ENCODE measurements around the gene PI3. TPM values are rescaled to one million over a fixed set of nuclear protein-coding genes. Genes with fewer than 3 reads are reported as not detected.

PI3 gene
- total and polyA plus RNA-seq, 4 donors: not detected

DNA sequence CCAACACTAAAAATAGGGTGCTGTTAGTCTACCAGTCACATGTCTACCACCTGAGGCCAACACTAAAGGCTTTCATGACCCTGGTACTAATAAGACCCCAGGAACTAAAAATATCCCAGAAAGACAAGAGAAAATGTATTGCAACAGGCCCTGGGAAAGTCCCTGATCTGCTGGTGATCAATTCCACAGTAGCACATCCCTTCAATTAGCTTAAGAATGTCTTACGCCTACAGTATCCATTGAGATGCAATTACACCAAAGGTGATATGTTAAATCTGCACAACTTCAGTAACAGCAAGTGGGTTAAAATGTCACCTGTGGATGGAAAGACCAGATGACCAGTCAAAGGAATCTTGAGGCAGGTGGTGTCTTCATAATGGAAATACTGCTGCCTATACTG is 35.2 kb downstream of the PI3 start:
- 97% methylated on average over 1 of the region's 1 CpG for WGBS
- H3K36me3 ChIP-seq (ENCODE audit: control insufficient read depth in 4 of 4, insufficient read depth in 3 of 4, low read depth in 1 of 4, low read length in 3 of 4): no peaks in the 10 kb centered on the region

DNA sequence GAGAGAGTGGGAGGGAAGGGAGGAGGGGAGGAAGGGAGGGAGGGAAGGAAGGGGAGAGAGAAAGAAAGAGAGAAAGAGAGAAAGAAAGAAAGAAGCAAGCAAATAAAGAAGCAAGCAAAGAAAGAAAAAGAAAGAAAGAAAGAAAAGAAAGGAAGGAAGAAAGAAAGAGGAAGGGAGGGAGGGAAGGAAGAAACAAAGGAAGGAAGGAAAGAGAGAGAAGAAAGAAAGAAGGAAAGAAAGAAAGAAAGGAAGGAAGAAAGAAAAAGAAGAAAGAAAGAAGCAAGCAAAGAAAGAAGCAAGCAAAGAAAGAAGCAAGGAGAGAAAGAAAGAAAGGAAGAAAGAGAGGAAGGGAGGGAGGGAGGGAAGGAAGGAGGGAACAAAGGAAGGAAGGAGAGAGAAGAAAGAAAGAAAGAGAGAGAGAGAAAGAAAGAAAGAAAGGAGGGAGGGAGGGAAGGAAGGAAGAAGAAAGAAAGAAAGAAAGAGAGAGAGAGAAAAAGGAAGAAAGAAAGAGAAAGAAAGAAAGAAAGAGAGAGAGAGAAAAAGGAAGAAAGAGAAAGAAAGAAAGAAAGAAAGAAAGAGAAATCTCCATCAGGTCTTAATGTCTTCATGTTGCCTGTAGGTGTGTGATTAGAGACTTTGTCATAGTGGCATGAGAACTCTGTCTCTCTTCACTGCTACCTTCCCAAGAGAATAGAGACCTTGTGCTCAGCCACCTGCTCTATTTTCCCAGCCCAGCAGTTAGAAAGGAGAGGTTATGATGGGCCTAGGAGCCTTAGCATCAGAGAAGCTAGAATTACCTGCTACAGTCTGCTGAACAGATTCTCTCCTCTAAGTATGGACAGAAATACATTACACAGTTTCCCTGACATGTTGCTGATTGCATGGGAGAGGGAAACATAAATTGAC is 37.1 kb downstream of the PI3 start:
- no peaks in the 10 kb centered on the region for H3K4me1 ChIP-seq (ENCODE audit: control insufficient read depth in 4 of 4, insufficient read depth in 4 of 4, low read length in 3 of 4)
- no peaks in the 10 kb centered on the region for H3K27me3 ChIP-seq (ENCODE audit: control insufficient read depth in 4 of 4, insufficient read depth in 4 of 4, low read length in 3 of 4)
- no peak overlapping the region for H3K27ac ChIP-seq (ENCODE audit: low read depth in 1 of 2, low read length in 2 of 2)
- no peak for DNase-seq (ENCODE audit: low spot score)
- no peaks in the 10 kb centered on the region for H3K9me3 ChIP-seq (ENCODE audit: control insufficient read depth in 4 of 4, low read length in 3 of 4)
- TF ChIP-seq JUND (IDR thresholded peaks at IDR 0.05): no peak
- TF ChIP-seq YY1 (IDR thresholded peaks at IDR 0.05): no peak
- no peak for TF ChIP-seq GABPA (IDR thresholded peaks at IDR 0.05 in 1 of 2, conservative IDR thresholded peaks at IDR 0.05 in 1 of 2)
- TF ChIP-seq FOXA1 (IDR thresholded peaks at IDR 0.05): no peak
- TF ChIP-seq RAD21 (IDR thresholded peaks at IDR 0.05): no peak
- no peak for TF ChIP-seq HNF4A (conservative IDR thresholded peaks at IDR 0.05)
- TF ChIP-seq HNF4G (IDR thresholded peaks at IDR 0.05): no peak
- no peaks in the 10 kb centered on the region for H3K36me3 ChIP-seq (ENCODE audit: control insufficient read depth in 4 of 4, insufficient read depth in 3 of 4, low read depth in 1 of 4, low read length in 3 of 4)
- H3K9ac ChIP-seq (ENCODE audit: low read depth in 1 of 2, low read length in 2 of 2): no peak overlapping the region
- H3K4me3 ChIP-seq (ENCODE audit: low read depth in 1 of 3, low read length in 3 of 3): no peak overlapping the region

More for the DNA sequence above, 35.2 kb downstream of the PI3 start:
- H3K9ac ChIP-seq (ENCODE audit: low read depth in 1 of 2, low read length in 2 of 2): no peak overlapping the region
- no peak for DNase-seq (ENCODE audit: low spot score)
- H3K4me3 ChIP-seq (ENCODE audit: low read depth in 1 of 3, low read length in 3 of 3): no peak overlapping the region
- peaks cover 0 to 3% (median 0%) of the 10 kb centered on the region in 4 donors for H3K27me3 ChIP-seq (ENCODE audit: control insufficient read depth in 4 of 4, insufficient read depth in 4 of 4, low read length in 3 of 4)
- no peak for TF ChIP-seq HNF4G (IDR thresholded peaks at IDR 0.05)
- TF ChIP-seq ZBTB33 (IDR thresholded peaks at IDR 0.05): no peak
- TF ChIP-seq GABPA (IDR thresholded peaks at IDR 0.05 in 1 of 2, conservative IDR thresholded peaks at IDR 0.05 in 1 of 2): no peak
- no peak for TF ChIP-seq NR2F2 (IDR thresholded peaks at IDR 0.05)
- no peak for TF ChIP-seq YY1 (IDR thresholded peaks at IDR 0.05)
- TF ChIP-seq, protein P1, sequence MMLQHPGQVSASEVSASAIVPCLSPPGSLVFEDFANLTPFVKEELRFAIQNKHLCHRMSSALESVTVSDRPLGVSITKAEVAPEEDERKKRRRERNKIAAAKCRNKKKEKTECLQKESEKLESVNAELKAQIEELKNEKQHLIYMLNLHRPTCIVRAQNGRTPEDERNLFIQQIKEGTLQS (IDR thresholded peaks at IDR 0.05): no peak
- TF ChIP-seq, protein P2, sequence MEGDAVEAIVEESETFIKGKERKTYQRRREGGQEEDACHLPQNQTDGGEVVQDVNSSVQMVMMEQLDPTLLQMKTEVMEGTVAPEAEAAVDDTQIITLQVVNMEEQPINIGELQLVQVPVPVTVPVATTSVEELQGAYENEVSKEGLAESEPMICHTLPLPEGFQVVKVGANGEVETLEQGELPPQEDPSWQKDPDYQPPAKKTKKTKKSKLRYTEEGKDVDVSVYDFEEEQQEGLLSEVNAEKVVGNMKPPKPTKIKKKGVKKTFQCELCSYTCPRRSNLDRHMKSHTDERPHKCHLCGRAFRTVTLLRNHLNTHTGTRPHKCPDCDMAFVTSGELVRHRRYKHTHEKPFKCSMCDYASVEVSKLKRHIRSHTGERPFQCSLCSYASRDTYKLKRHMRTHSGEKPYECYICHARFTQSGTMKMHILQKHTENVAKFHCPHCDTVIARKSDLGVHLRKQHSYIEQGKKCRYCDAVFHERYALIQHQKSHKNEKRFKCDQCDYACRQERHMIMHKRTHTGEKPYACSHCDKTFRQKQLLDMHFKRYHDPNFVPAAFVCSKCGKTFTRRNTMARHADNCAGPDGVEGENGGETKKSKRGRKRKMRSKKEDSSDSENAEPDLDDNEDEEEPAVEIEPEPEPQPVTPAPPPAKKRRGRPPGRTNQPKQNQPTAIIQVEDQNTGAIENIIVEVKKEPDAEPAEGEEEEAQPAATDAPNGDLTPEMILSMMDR (IDR thresholded peaks at IDR 0.05; ENCODE audit: low read depth, low read length, missing input control): no peak
- TF ChIP-seq FOXA2 (IDR thresholded peaks at IDR 0.05): no peak
- no peaks in the 10 kb centered on the region for H3K4me1 ChIP-seq (ENCODE audit: control insufficient read depth in 4 of 4, insufficient read depth in 4 of 4, low read length in 3 of 4)
- no peak overlapping the region for H3K27ac ChIP-seq (ENCODE audit: low read depth in 1 of 2, low read length in 2 of 2)
- no peaks in the 10 kb centered on the region for H3K9me3 ChIP-seq (ENCODE audit: control insufficient read depth in 4 of 4, low read length in 3 of 4)

DNA sequence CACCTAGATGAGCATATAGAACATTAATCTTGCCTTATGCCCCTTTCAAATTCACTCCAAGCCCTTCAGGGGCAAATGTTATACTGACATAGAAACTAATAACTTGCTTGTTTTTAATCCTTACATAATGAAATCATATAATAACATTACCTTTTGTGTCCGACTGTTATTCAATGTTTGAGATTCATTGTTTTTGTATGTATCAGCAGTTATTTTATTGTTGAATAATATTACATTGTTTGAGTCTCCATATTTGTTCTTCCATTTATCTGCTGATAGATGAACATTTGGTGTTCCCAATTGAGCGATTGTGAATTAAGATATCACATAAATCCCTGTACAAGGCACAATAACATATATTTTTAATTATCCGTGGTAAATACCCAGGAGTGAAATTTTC is 38.1 kb downstream of the PI3 start:
- no peaks in the 10 kb centered on the region for H3K9me3 ChIP-seq (ENCODE audit: control insufficient read depth in 4 of 4, low read length in 3 of 4)
- H3K36me3 ChIP-seq (ENCODE audit: control insufficient read depth in 4 of 4, insufficient read depth in 3 of 4, low read depth in 1 of 4, low read length in 3 of 4): no peaks in the 10 kb centered on the region
- no peak for DNase-seq (ENCODE audit: low spot score)
- TF ChIP-seq REST (IDR thresholded peaks at IDR 0.05): no peak
- no peak for TF ChIP-seq RXRA (IDR thresholded peaks at IDR 0.05)
- TF ChIP-seq, protein P1 (IDR thresholded peaks at IDR 0.05): no peak
- no peak for TF ChIP-seq GABPA (IDR thresholded peaks at IDR 0.05 in 1 of 2, conservative IDR thresholded peaks at IDR 0.05 in 1 of 2)
- no peak for TF ChIP-seq FOXA2 (IDR thresholded peaks at IDR 0.05)
- TF ChIP-seq EGR1 (IDR thresholded peaks at IDR 0.05; ENCODE audit: low read depth in 2 of 2): no peak
- H3K9ac ChIP-seq (ENCODE audit: low read depth in 1 of 2, low read length in 2 of 2): no peak overlapping the region
- H3K27me3 ChIP-seq (ENCODE audit: control insufficient read depth in 4 of 4, insufficient read depth in 4 of 4, low read length in 3 of 4): no peaks in the 10 kb centered on the region
- no peak overlapping the region for H3K4me3 ChIP-seq (ENCODE audit: low read depth in 1 of 3, low read length in 3 of 3)
- no peaks in the 10 kb centered on the region for H3K4me1 ChIP-seq (ENCODE audit: control insufficient read depth in 4 of 4, insufficient read depth in 4 of 4, low read length in 3 of 4)
- WGBS: 84% methylated on average over 3 of the region's 3 CpGs
- no peak overlapping the region for H3K27ac ChIP-seq (ENCODE audit: low read depth in 1 of 2, low read length in 2 of 2)
